ENCODE results near the gene RPL5. TPM values are rescaled to one million over a fixed set of nuclear protein-coding genes. Genes with fewer than 3 reads are reported as not detected.

Gene RPL5
- total and polyA plus RNA-seq, 2 donors (not counting 1 experiment from before 2014, with no cell fraction given) = 1,198 to 2,145 TPM

DNA sequence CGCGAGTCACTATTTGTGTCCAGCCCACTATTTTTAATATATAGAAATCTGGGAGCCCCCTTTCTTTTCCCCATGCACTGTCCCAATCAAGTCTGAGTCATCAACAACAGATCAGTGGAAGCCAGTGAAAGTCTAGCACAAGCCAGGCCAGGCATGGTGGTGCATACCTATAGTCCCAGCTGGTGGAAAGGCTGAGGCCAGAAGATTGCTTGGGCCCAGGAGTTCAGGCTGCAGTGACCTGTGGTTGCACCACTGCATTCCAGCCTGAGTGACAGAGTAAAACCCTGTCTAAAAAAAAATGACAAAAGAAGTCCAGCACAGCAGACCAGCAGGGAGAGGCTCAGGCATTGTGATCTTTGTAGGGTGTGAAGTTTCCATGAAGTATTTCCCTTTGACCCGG lies 9.0 kb upstream of the RPL5 start:
- Histone ChIP-seq H4K20me1 (ENCODE audit: control insufficient read depth, extremely low read depth, insufficient read depth, low read length) (no peaks in the 10 kb centered on the region), H3K9me3 (ENCODE audit: control insufficient read depth, insufficient read depth, low read depth, low read length) (no peaks in the 10 kb centered on the region), H3K4me2 (ENCODE audit: extremely low read depth, insufficient read depth, low read length) (no peak overlapping the region), H3K9ac (ENCODE audit: insufficient read depth, low read length) (no peak overlapping the region), H3K27ac (ENCODE audit: insufficient read depth, low read length) (no peak overlapping the region), H3K36me3 (ENCODE audit: control insufficient read depth, insufficient read depth, low read length) (no peaks in the 10 kb centered on the region), H3K79me2 (ENCODE audit: control insufficient read depth, insufficient read depth, low read length) (no peaks in the 10 kb centered on the region), H3K4me1 (ENCODE audit: control insufficient read depth, extremely low read depth, insufficient read depth, low read length) (no peaks in the 10 kb centered on the region), H3K27me3 (ENCODE audit: control insufficient read depth, insufficient read depth, low read length) (no peaks in the 10 kb centered on the region), H2AFZ (ENCODE audit: low read length) (no peak overlapping the region), H3K4me3 (replicated peaks in 1 of 4; ENCODE audit: control extremely low read depth in 1 of 4, insufficient read depth in 1 of 4, low read depth in 3 of 4, low read length in 4 of 4) (no peak overlapping the region)
- peak; percentile 69 to 83 for DNase-seq (ENCODE audit: low read depth in 2 of 2)
- no peak for TF ChIP-seq EZH2 (IDR thresholded peaks at IDR 0.05; ENCODE audit: low read length, missing control alignments)
- TF ChIP-seq, protein P1, sequence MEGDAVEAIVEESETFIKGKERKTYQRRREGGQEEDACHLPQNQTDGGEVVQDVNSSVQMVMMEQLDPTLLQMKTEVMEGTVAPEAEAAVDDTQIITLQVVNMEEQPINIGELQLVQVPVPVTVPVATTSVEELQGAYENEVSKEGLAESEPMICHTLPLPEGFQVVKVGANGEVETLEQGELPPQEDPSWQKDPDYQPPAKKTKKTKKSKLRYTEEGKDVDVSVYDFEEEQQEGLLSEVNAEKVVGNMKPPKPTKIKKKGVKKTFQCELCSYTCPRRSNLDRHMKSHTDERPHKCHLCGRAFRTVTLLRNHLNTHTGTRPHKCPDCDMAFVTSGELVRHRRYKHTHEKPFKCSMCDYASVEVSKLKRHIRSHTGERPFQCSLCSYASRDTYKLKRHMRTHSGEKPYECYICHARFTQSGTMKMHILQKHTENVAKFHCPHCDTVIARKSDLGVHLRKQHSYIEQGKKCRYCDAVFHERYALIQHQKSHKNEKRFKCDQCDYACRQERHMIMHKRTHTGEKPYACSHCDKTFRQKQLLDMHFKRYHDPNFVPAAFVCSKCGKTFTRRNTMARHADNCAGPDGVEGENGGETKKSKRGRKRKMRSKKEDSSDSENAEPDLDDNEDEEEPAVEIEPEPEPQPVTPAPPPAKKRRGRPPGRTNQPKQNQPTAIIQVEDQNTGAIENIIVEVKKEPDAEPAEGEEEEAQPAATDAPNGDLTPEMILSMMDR (conservative IDR thresholded peaks at IDR 0.05 in 1 of 2, IDR thresholded peaks at IDR 0.05 in 1 of 2; ENCODE audit: low read depth in 1 of 2, low read length in 2 of 2) = no peak

DNA sequence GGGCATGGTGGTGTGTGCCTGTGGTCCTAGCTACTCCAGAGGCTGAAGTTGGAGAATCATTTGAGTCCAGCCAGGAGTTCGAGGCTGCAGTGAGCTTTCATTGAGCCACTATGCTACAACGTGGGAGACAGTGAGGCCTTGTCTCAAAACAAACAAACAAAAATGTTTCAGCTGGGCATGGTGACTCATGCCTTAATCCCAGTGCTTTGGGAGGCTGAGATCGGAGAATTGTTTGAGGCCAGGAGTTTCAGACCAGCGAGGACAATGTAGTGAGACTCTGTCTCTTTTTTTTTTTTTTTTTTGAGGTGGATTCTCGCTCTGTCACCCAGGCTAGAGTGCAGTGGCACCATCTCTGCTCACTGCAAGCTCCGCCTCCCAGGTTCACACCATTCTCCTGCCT lies 5.0 kb upstream of the RPL5 start:
- no peak overlapping the region for H2AFZ ChIP-seq (ENCODE audit: low read length)

DNA sequence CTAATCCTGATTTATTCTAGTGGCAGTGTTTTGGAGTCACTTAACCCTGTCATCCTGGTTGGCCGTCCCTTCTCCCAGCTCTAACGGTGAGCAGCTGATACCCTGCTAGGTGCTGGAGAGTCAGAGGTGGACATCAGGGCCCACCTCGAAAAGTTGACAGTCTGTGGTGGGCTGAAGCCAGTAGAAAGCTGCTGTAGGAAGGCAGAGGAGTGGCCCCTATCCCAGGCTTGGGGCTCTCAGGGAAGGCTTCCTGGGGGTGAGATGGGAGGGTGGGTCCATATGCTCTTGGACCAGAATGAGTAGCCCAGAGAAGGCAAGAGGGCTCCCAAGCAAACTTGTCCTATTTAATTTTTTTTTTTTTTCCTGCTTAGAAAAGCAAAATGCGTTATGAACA lies 475 bp upstream of the RPL5 start:
- Histone ChIP-seq H3K79me2 (ENCODE audit: control insufficient read depth, insufficient read depth, low read length) (peaks cover 45% of the 10 kb centered on the region), H3K4me1 (ENCODE audit: control insufficient read depth, extremely low read depth, insufficient read depth, low read length) (no peaks in the 10 kb centered on the region), H3K36me3 (ENCODE audit: control insufficient read depth, insufficient read depth, low read length) (peaks cover 7% of the 10 kb centered on the region), H3K27ac (ENCODE audit: insufficient read depth, low read length) (peak overlapping the region; percentile 11), H4K20me1 (ENCODE audit: control insufficient read depth, extremely low read depth, insufficient read depth, low read length) (peaks cover 13% of the 10 kb centered on the region), H3K4me3 (replicated peaks in 1 of 4; ENCODE audit: control extremely low read depth in 1 of 4, insufficient read depth in 1 of 4, low read depth in 3 of 4, low read length in 4 of 4) (peak overlapping the region in 2 of 4 experiments; percentile 95 to 98), H2AFZ (ENCODE audit: low read length) (peak overlapping the region; percentile 17), H3K9me3 (ENCODE audit: control insufficient read depth, insufficient read depth, low read depth, low read length) (no peaks in the 10 kb centered on the region), H3K4me2 (ENCODE audit: extremely low read depth, insufficient read depth, low read length) (no peak overlapping the region), H3K9ac (ENCODE audit: insufficient read depth, low read length) (no peak overlapping the region), H3K27me3 (ENCODE audit: control insufficient read depth, insufficient read depth, low read length) (no peaks in the 10 kb centered on the region)
- no peak for DNase-seq (ENCODE audit: low read depth in 2 of 2)
- no peak for TF ChIP-seq EZH2 (IDR thresholded peaks at IDR 0.05; ENCODE audit: low read length, missing control alignments)
- TF ChIP-seq, protein P1 (conservative IDR thresholded peaks at IDR 0.05 in 1 of 2, IDR thresholded peaks at IDR 0.05 in 1 of 2; ENCODE audit: low read depth in 1 of 2, low read length in 2 of 2) = no peak

More for the DNA sequence above, 5.0 kb upstream of the RPL5 start:
- Histone ChIP-seq H3K4me1 (ENCODE audit: control insufficient read depth, extremely low read depth, insufficient read depth, low read length) (no peaks in the 10 kb centered on the region), H3K4me3 (replicated peaks in 1 of 4; ENCODE audit: control extremely low read depth in 1 of 4, insufficient read depth in 1 of 4, low read depth in 3 of 4, low read length in 4 of 4) (no peak overlapping the region), H3K4me2 (ENCODE audit: extremely low read depth, insufficient read depth, low read length) (no peak overlapping the region), H3K27ac (ENCODE audit: insufficient read depth, low read length) (no peak overlapping the region), H3K9me3 (ENCODE audit: control insufficient read depth, insufficient read depth, low read depth, low read length) (no peaks in the 10 kb centered on the region), H3K36me3 (ENCODE audit: control insufficient read depth, insufficient read depth, low read length) (no peaks in the 10 kb centered on the region), H3K9ac (ENCODE audit: insufficient read depth, low read length) (no peak overlapping the region), H3K79me2 (ENCODE audit: control insufficient read depth, insufficient read depth, low read length) (no peaks in the 10 kb centered on the region), H3K27me3 (ENCODE audit: control insufficient read depth, insufficient read depth, low read length) (no peaks in the 10 kb centered on the region), H4K20me1 (ENCODE audit: control insufficient read depth, extremely low read depth, insufficient read depth, low read length) (no peaks in the 10 kb centered on the region)
- peak in 1 of 2 donors; percentile 38 for DNase-seq (ENCODE audit: low read depth in 2 of 2)
- TF ChIP-seq, protein P1 (conservative IDR thresholded peaks at IDR 0.05 in 1 of 2, IDR thresholded peaks at IDR 0.05 in 1 of 2; ENCODE audit: low read depth in 1 of 2, low read length in 2 of 2) = no peak
- no peak for TF ChIP-seq EZH2 (IDR thresholded peaks at IDR 0.05; ENCODE audit: low read length, missing control alignments)

Measured in fibroblast of lung (primary cell).